ENCODE data around the gene MYOM1. TPM values are rescaled to one million over a fixed set of nuclear protein-coding genes. Genes with fewer than 3 reads are reported as not detected.

Gene MYOM1
- total RNA-seq, 1 donor from 2014 or later, result 4.9 TPM

GRCh38 chr18:3094338-3094684 is 125.5 kb downstream of the MYOM1 start:
- DNase-seq (no peak), ATAC-seq (ENCODE audit: low read depth) (no peak)
- intact Hi-C loops (cut with micrococcal nuclease), result no loop called here
- Mint-ChIP-seq H3K27ac (no peak overlapping the region), H3K9me3 (no peaks in the 10 kb centered on the region), H3K4me1 (no peaks in the 10 kb centered on the region), H3K36me3 (ENCODE audit: low read depth) (no peaks in the 10 kb centered on the region), H3K4me3 (no peak overlapping the region), H3K27me3 (no peaks in the 10 kb centered on the region)
- ChIA-PET POLR2A (no interaction called here), CTCF (no interaction called here)
- no peak for TF ChIP-seq CTCF (IDR thresholded peaks at IDR 0.05)

DNA sequence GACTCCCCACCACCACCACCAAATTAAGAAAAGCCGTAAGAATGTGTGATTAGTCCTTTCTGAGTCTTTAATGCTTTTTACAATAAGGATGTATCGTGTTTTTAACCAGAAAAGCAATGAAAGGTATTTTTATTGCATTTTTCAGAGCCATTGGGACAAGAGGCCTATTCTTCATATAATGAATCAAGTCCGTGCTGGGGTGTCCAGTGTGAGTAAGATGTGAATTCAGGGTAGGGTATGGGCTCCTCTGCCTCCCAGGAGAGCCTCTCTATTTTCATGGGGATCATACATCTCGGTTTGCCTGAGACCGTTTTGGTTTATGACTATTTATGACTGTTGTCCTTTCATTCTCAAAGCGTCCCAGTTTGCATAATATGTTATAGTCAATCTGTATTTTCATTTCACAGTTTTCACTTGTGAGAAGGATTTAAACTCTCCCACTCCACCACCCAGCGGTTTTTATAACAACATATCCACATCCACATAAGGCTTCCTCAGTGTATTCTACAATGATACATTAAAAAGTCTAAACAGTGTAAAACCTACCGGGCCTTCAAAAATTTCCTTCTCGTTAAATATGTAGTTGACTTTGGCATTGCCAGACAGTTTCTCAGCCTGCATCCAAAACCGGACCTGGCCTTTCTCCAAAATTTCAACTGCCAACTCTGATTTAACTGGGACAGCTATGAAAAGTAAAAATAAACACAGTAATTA is 126.0 kb downstream of the MYOM1 start:
- Mint-ChIP-seq H3K27me3 (no peaks in the 10 kb centered on the region), H3K4me1 (no peaks in the 10 kb centered on the region), H3K27ac (no peak overlapping the region), H3K36me3 (ENCODE audit: low read depth) (no peaks in the 10 kb centered on the region), H3K4me3 (no peak overlapping the region), H3K9me3 (no peaks in the 10 kb centered on the region)
- DNase-seq (no peak), ATAC-seq (ENCODE audit: low read depth) (no peak)
- intact Hi-C loops (cut with micrococcal nuclease), result no loop called here
- ChIA-PET POLR2A (no interaction called here), CTCF (no interaction called here)
- TF ChIP-seq CTCF (IDR thresholded peaks at IDR 0.05), result no peak

DNA sequence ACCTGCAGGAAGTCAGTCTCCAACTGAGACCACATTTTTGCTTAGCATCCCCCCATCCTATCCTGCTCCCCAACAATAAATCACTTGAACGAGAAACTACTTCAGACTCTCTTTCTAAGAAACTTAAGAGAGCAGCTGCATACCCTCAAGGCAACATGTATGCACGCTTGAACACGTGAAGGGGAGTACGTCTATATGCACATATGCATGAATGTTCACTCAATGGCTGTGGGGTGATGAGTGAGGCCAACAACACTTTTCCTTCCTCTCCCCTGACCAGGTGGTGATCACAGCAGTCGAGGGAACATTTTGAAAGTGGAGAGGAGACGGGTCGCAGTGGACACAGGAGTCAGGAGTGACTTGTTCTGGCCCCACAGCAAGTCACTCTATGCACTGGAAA is 127.0 kb downstream of the MYOM1 start:
- no peaks in the 10 kb centered on the region for H3K27me3 Mint-ChIP-seq
- no peaks in the 10 kb centered on the region for H3K4me1 Mint-ChIP-seq
- intact Hi-C loops (cut with micrococcal nuclease), result no loop called here
- DNase-seq, result no peak
- ChIA-PET CTCF (no interaction called here), POLR2A (no interaction called here)
- no peak overlapping the region for H3K27ac Mint-ChIP-seq
- H3K4me3 Mint-ChIP-seq, result no peak overlapping the region
- no peak for ATAC-seq (ENCODE audit: low read depth)
- TF ChIP-seq CTCF (IDR thresholded peaks at IDR 0.05), result no peak
- no peaks in the 10 kb centered on the region for H3K36me3 Mint-ChIP-seq (ENCODE audit: low read depth)
- no peaks in the 10 kb centered on the region for H3K9me3 Mint-ChIP-seq

DNA sequence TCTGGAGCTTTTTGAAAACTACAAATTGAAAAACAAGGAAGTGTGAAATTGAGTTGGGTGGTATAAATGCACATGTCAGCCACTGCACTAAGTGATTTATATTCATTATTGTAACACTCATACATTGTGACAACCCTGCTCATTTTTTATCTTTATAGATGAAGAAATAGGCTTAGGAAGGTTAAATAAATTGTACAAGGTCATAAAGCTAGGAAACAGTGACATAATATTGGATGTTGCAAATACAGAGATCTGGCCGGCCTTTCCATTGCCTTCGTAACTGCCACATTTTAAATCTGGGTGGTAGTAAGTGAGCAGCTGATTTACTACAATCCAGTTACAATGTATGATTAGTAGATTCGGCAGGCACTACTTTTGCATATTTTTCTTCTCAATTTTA is 130.2 kb downstream of the MYOM1 start:
- H3K4me1 Mint-ChIP-seq, result no peaks in the 10 kb centered on the region
- no peaks in the 10 kb centered on the region for H3K27me3 Mint-ChIP-seq
- H3K4me3 Mint-ChIP-seq, result no peak overlapping the region
- intact Hi-C loops (cut with micrococcal nuclease), result no loop called here
- H3K36me3 Mint-ChIP-seq (ENCODE audit: low read depth), result no peaks in the 10 kb centered on the region
- no peak overlapping the region for H3K27ac Mint-ChIP-seq
- DNase-seq (no peak), ATAC-seq (ENCODE audit: low read depth) (no peak)
- no peak for TF ChIP-seq CTCF (IDR thresholded peaks at IDR 0.05)
- ChIA-PET POLR2A (no interaction called here), CTCF (interaction anchor here (0.9 to 1.9 kb wide), 2 partner anchors 14 to 27 kb away, joined by 4 to 6 read pairs; no protein-coding TSS in a partner anchor)
- no peaks in the 10 kb centered on the region for H3K9me3 Mint-ChIP-seq

GRCh38 chr18:3088449-3088848 is 131.3 kb downstream of the MYOM1 start:
- H3K27me3 Mint-ChIP-seq, result no peaks in the 10 kb centered on the region
- ChIA-PET POLR2A (no interaction called here), CTCF (interaction anchor here (0.9 to 1.9 kb wide), 2 partner anchors 13 to 26 kb away, joined by 4 to 6 read pairs; no protein-coding TSS in a partner anchor)
- H3K9me3 Mint-ChIP-seq, result no peaks in the 10 kb centered on the region
- H3K27ac Mint-ChIP-seq, result no peak overlapping the region
- TF ChIP-seq CTCF (IDR thresholded peaks at IDR 0.05), result no peak
- DNase-seq (no peak), ATAC-seq (ENCODE audit: low read depth) (no peak)
- no peaks in the 10 kb centered on the region for H3K4me1 Mint-ChIP-seq
- intact Hi-C loops (cut with micrococcal nuclease), result no loop called here
- H3K4me3 Mint-ChIP-seq, result no peak overlapping the region
- H3K36me3 Mint-ChIP-seq (ENCODE audit: low read depth), result no peaks in the 10 kb centered on the region
